ENCODE results near the gene MRPS25. TPM values are rescaled to one million over a fixed set of nuclear protein-coding genes. Genes with fewer than 3 reads are reported as not detected.

Gene MRPS25
- total and polyA plus RNA-seq, 9 of the 15 experiments (the other 6 are each of a cell fraction or from before 2014, with no cell fraction given) = 34.3 to 129 (median 78.2) TPM

DNA sequence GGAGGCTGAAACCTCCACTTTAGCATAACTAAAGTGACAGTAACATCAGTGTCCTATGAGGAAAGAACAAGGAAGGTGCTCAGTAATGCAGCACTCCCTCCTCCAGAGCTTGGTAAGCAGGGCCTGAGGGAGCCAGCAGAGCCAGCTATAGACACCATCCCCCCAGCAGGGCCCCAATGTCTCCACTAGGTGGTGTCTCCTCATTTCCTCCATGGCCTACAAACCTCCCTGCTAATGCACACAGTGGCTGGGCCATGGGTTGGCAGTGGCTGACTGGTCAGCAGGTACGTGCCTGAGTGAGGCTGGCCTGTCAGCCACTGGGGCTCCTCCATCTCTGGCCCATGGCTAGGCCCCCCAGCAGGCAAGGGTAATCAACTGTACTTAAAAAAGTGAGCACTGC is 13.6 kb downstream of the MRPS25 start (continued):
- TF ChIP-seq, protein P1, sequence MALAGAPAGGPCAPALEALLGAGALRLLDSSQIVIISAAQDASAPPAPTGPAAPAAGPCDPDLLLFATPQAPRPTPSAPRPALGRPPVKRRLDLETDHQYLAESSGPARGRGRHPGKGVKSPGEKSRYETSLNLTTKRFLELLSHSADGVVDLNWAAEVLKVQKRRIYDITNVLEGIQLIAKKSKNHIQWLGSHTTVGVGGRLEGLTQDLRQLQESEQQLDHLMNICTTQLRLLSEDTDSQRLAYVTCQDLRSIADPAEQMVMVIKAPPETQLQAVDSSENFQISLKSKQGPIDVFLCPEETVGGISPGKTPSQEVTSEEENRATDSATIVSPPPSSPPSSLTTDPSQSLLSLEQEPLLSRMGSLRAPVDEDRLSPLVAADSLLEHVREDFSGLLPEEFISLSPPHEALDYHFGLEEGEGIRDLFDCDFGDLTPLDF (CRISPR knock-in tag; IDR thresholded peaks at IDR 0.05) = no peak
- TF ChIP-seq THAP12 (CRISPR knock-in tag; IDR thresholded peaks at IDR 0.05) = no peak
- TF ChIP-seq, protein P2, sequence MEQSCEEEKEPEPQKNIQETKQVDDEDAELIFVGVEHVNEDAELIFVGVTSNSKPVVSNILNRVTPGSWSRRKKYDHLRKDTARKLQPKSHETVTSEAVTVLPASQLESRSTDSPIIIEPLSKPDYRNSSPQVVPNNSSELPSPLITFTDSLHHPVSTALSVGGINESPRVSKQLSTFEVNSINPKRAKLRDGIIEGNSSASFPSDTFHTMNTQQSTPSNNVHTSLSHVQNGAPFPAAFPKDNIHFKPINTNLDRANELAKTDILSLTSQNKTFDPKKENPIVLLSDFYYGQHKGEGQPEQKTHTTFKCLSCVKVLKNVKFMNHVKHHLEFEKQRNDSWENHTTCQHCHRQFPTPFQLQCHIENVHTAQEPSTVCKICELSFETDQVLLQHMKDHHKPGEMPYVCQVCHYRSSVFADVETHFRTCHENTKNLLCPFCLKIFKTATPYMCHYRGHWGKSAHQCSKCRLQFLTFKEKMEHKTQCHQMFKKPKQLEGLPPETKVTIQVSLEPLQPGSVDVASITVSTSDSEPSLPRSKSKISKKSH (CRISPR knock-in tag; IDR thresholded peaks at IDR 0.05) = no peak
- TF ChIP-seq ZNF76 (CRISPR knock-in tag; IDR thresholded peaks at IDR 0.05; ENCODE audit: borderline replicate concordance) = no peak
- TF ChIP-seq SMARCA4 (IDR thresholded peaks at IDR 0.05) = no peak
- TF ChIP-seq ZNF212 (CRISPR knock-in tag; IDR thresholded peaks at IDR 0.05) = no peak
- no peak for TF ChIP-seq THAP7 (CRISPR knock-in tag; IDR thresholded peaks at IDR 0.05)
- TF ChIP-seq SP1 (CRISPR knock-in tag; IDR thresholded peaks at IDR 0.05) = 0 out of 2 replicates have a peak, but pooled peaks have one; percentile 40
- 0 out of 2 replicates have a peak, but pooled peaks have one; percentile 18 for TF ChIP-seq NR2C2 (CRISPR knock-in tag; IDR thresholded peaks at IDR 0.05)
- no peak for TF ChIP-seq NR2C2 (tag; IDR thresholded peaks at IDR 0.05)
- TF ChIP-seq TAF9B (IDR thresholded peaks at IDR 0.05; ENCODE audit: partially characterized antibody) = no peak
- no peak for TF ChIP-seq ZNF589 (CRISPR knock-in tag; IDR thresholded peaks at IDR 0.05; ENCODE audit: low read depth)
- no peak for TF ChIP-seq HDAC8 (tag; IDR thresholded peaks at IDR 0.05)
- no peak for TF ChIP-seq ETV5 (CRISPR knock-in tag; IDR thresholded peaks at IDR 0.05; ENCODE audit: low read depth)
- no peak for TF ChIP-seq FOXA1 (IDR thresholded peaks at IDR 0.05; ENCODE audit: borderline replicate concordance)
- TF ChIP-seq ZNF780A (CRISPR knock-in tag; IDR thresholded peaks at IDR 0.05) = no peak
- peak in 1 of 2 experiments; percentile 49; a peak in 1 of 4 replicates for TF ChIP-seq MAZ (CRISPR knock-in tag; conservative IDR thresholded peaks at IDR 0.05 in 1 of 2, IDR thresholded peaks at IDR 0.05 in 1 of 2)
- TF ChIP-seq ZNF830 (CRISPR knock-in tag; IDR thresholded peaks at IDR 0.05) = no peak
- TF ChIP-seq MCM3 (IDR thresholded peaks at IDR 0.05) = no peak
- TF ChIP-seq FOS (IDR thresholded peaks at IDR 0.05; ENCODE audit: extremely low read depth, insufficient read length) = no peak
- no peak for TF ChIP-seq NCOA4 (IDR thresholded peaks at IDR 0.05; ENCODE audit: partially characterized antibody)
- TF ChIP-seq ZNF668 (CRISPR knock-in tag; IDR thresholded peaks at IDR 0.05) = no peak
- no peak for TF ChIP-seq ARNT (IDR thresholded peaks at IDR 0.05)

Measured in K562 (cell line).